Glutamatergic neuron (in vitro differentiated cells): ENCODE data around the gene CASP10. TPM values are rescaled to one million over a fixed set of nuclear protein-coding genes. Genes with fewer than 3 reads are reported as not detected.

Experiments used
- DNase-seq: peaks from one replicate; pipeline ENCODE4 v3.0.0; 2022
- H3K27ac Mint-ChIP-seq: one replicate; pipeline ENCODE4 v1.8.0; 2020; ENCODE audit warnings: mild to moderate bottlenecking, mixed read lengths, inconsistent platforms; ENCODE audit not compliant: unreplicated experiment
- H3K27me3 Mint-ChIP-seq: one replicate; pipeline ENCODE4 v1.8.0; 2020; ENCODE audit warnings: mild to moderate bottlenecking, moderate library complexity, mixed read lengths, inconsistent platforms; ENCODE audit not compliant: unreplicated experiment
- H3K36me3 Mint-ChIP-seq: one replicate; pipeline ENCODE4 v1.8.0; 2020; ENCODE audit warnings: mild to moderate bottlenecking, mixed read lengths, inconsistent platforms; ENCODE audit not compliant: unreplicated experiment
- H3K4me1 Mint-ChIP-seq: one replicate; pipeline ENCODE4 v1.8.0; 2020; ENCODE audit warnings: mild to moderate bottlenecking, low read depth, mixed read lengths, inconsistent platforms; ENCODE audit not compliant: unreplicated experiment
- H3K4me3 Mint-ChIP-seq: one replicate; pipeline ENCODE4 v1.8.0; 2020; ENCODE audit warnings: mild to moderate bottlenecking, mixed read lengths, inconsistent platforms; ENCODE audit not compliant: unreplicated experiment
- H3K9me3 Mint-ChIP-seq: one replicate; pipeline ENCODE4 v1.8.0; 2020; ENCODE audit warnings: mild to moderate bottlenecking, moderate library complexity, mixed read lengths, inconsistent platforms; ENCODE audit not compliant: unreplicated experiment
- CTCF ChIP-seq: fragments of 200-600 bp; sonication (generic); IDR thresholded peaks from one replicate; pipeline ENCODE4 v1.5.0; 2021; ENCODE audit not compliant: partially characterized antibody, unreplicated experiment
- total RNA-seq: library from RNA; stranded (reverse); fragmentation: NEBNext Ultra II Directional; extraction: Animal tissue kit (Norgen Biotek cat#: 25700); gene quantifications from one replicate; pipeline ENCODE4 v1.2.1, GENCODE V29; 2021; ENCODE audit not compliant: unreplicated experiment

Gene CASP10
- total RNA-seq, 1 donor from 2014 or later: not detected

DNA sequence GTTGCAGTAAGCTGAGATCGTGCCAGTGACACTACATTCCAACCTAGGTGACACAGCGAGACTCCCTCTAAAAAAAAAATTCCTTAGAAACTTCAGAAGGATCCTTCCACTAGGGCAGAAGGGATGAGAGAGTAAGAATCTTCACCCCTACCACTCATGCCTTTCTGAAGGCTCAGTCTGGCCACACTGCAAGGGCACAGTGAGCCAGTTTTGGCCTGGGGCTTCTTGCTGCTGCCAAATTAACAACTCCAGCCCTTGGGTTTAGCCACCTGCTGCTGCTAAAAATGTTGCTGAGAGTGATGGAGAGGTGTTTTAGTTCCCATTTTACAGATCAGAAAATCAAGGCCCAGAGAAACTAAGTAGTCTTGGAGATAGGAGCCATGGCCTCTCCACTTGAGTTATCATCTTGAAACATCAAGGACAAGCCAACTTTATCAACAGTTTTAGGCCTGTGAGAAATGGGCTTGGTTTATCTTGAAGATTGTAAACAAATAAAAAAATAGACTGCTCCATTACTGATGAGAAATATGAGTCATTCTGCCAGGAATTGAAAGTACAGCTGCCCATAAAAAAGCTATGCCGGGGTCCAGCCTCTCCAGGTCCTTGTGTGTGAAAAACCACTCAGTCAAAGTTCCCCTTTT lies 45.5 kb downstream of the CASP10 start:
- Mint-ChIP-seq H3K27me3 (no peaks in the 10 kb centered on the region), H3K27ac (no peak overlapping the region), H3K4me1 (peaks cover 2% of the 10 kb centered on the region), H3K9me3 (no peaks in the 10 kb centered on the region), H3K4me3 (no peak overlapping the region), H3K36me3 (no peaks in the 10 kb centered on the region)
- DNase-seq: no peak
- no peak for TF ChIP-seq CTCF

GRCh38 chr2:201228912-201229290 lies 46.0 kb downstream of the CASP10 start:
- no peak for DNase-seq
- H3K4me1 Mint-ChIP-seq: peaks cover 2% of the 10 kb centered on the region
- no peak for TF ChIP-seq CTCF
- no peaks in the 10 kb centered on the region for H3K27me3 Mint-ChIP-seq
- H3K36me3 Mint-ChIP-seq: no peaks in the 10 kb centered on the region
- no peaks in the 10 kb centered on the region for H3K9me3 Mint-ChIP-seq
- no peak overlapping the region for H3K4me3 Mint-ChIP-seq
- H3K27ac Mint-ChIP-seq: no peak overlapping the region

DNA sequence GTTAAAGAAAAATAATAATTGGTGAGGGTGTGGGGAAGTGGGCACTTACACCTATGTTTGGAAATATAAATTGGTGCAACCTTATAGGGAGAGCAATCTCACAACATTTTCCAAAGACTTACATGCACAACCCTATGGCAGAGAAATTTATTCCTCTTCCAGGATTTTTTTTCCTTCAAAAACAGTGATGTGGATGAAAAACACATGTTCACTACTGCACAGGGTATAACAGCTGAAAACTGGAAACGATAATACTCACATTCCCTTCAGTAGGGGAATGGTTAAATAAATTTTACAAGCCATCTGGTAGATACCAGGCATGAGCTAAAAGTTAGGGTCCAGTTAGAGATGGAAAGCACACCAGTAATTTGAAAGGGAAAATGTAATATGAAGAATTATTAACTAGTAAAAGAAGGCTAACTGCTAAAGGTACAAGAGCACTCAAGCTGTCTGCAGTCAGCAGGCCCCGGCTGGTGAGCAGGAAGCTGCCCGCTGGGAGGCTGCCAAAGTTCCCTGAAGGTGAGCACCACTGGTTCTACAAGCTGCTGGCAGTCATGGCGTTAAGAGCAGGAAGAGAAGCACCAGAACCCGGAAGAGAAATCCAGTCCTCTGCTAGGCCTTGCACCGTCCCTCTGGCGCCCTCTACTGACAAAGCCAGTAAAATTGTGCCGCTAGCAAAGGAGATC lies 49.0 kb downstream of the CASP10 start:
- peak; percentile 86 for DNase-seq
- H3K36me3 Mint-ChIP-seq: no peaks in the 10 kb centered on the region
- H3K27me3 Mint-ChIP-seq: no peaks in the 10 kb centered on the region
- H3K4me1 Mint-ChIP-seq: peaks cover 2% of the 10 kb centered on the region
- H3K4me3 Mint-ChIP-seq: no peak overlapping the region
- no peak overlapping the region for H3K27ac Mint-ChIP-seq
- H3K9me3 Mint-ChIP-seq: no peaks in the 10 kb centered on the region
- TF ChIP-seq CTCF: peak; percentile 85

- no peak for TF ChIP-seq CTCF
- H3K36me3 Mint-ChIP-seq: no peaks in the 10 kb centered on the region
- H3K4me1 Mint-ChIP-seq: peaks cover 2% of the 10 kb centered on the region
- no peak overlapping the region for H3K4me3 Mint-ChIP-seq
- H3K27me3 Mint-ChIP-seq: no peaks in the 10 kb centered on the region
- DNase-seq: no peak
- no peaks in the 10 kb centered on the region for H3K9me3 Mint-ChIP-seq
- no peak overlapping the region for H3K27ac Mint-ChIP-seq
Observed at GRCh38 chr2:201232467-201232815, 49.5 kb downstream of the CASP10 start.

DNA sequence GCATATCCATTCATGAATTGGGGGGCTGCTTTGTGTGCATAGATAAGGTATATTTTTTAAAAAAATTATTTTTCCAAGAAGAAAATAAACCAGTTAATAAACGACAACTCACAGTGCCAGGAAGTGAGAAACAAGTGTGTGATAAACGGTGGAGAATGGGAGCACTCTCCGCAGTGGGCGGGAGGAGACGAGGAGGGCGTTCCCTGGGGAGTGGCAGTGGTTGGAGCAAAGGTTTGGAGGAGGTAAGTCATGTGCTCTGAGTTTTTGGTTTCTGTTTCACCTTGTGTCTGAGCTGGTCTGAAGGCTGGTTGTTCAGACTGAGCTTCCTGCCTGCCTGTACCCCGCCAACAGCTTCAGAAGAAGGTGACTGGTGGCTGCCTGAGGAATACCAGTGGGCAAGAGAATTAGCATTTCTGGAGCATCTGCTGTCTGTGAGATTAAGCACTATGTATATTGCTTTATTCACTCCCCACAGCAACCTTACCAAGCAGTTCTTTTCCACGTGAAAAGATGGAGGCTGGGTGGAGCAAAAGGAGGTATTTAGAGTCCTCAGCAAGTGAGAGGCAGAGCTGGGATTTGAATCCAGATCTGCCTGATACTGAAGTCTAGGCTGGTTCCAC lies 50.4 kb downstream of the CASP10 start:
- H3K4me3 Mint-ChIP-seq: no peak overlapping the region
- no peak for TF ChIP-seq CTCF
- H3K9me3 Mint-ChIP-seq: no peaks in the 10 kb centered on the region
- DNase-seq: no peak
- H3K36me3 Mint-ChIP-seq: no peaks in the 10 kb centered on the region
- no peaks in the 10 kb centered on the region for H3K27me3 Mint-ChIP-seq
- no peak overlapping the region for H3K27ac Mint-ChIP-seq
- H3K4me1 Mint-ChIP-seq: peaks cover 2% of the 10 kb centered on the region
